MG63 (cell line): Measurements from ENCODE around the gene ADAMTS17. TPM values are rescaled to one million over a fixed set of nuclear protein-coding genes. Genes with fewer than 3 reads are reported as not detected.
"Not testable (repeated sequence)": the region's sequence is repeated elsewhere in the genome, so short reads cannot be mapped to it uniquely, and the experiment has no call there.

ENCODE experiments used
- DNase-seq: peaks from one replicate; pipeline ENCODE4 v3.0.0-alpha.2; 2020
- H3K27me3 ChIP-seq: fragments of 250-450 bp; sonication (Bioruptor Pico); 2 replicates; pipeline ENCODE4 v1.5.1; 2020; ENCODE audit warnings: mild to moderate bottlenecking, moderate library complexity
- H3K36me3 ChIP-seq: fragments of 250-450 bp; sonication (Bioruptor Pico); 2 replicates; pipeline ENCODE4 v1.5.1; 2020; ENCODE audit warnings: mild to moderate bottlenecking, moderate library complexity
- H3K4me3 ChIP-seq: fragments of 250-450 bp; sonication (Bioruptor Pico); 2 replicates; pipeline ENCODE4 v1.5.1; 2020; ENCODE audit warnings: mild to moderate bottlenecking, moderate library complexity
- H3K9me3 ChIP-seq: fragments of 250-450 bp; sonication (Bioruptor Pico); 2 replicates; pipeline ENCODE4 v1.5.1; 2020; ENCODE audit warnings: mild to moderate bottlenecking, moderate library complexity
- total RNA-seq: library from RNA; depleted of rRNA; stranded (reverse); fragments of >200 nt; shearing (Covaris generic); gene quantifications from 2 replicates; pipeline ENCODE4 v1.2.3, GENCODE V29; 2014; ENCODE audit warnings: low replicate concordance

Gene ADAMTS17
- total RNA-seq, 1 experiment from 2014 or later, result 3.8 TPM

- H3K27me3 ChIP-seq, result no peaks in the 10 kb centered on the region
- H3K36me3 ChIP-seq, result no peaks in the 10 kb centered on the region
- H3K9me3 ChIP-seq, result no peaks in the 10 kb centered on the region; the same call in 1 of the 2 replicates
- no peak overlapping the region for H3K4me3 ChIP-seq
- no peak for DNase-seq
Observed at GRCh38 chr15:100073982-100074381, 267.8 kb downstream of the ADAMTS17 start.

- H3K27me3 ChIP-seq, H3K4me3 ChIP-seq: not testable (repeated sequence)
Observed at GRCh38 chr15:100066521-100067280, 275.1 kb downstream of the ADAMTS17 start.

GRCh38 chr15:100061944-100062343, 279.8 kb downstream of the ADAMTS17 start:
- H3K36me3 ChIP-seq, result no peaks in the 10 kb centered on the region
- no peak for DNase-seq
- H3K27me3 ChIP-seq, result no peaks in the 10 kb centered on the region

More at GRCh38 chr15:100066521-100067280, 275.1 kb downstream of the ADAMTS17 start:
- H3K9me3 ChIP-seq, DNase-seq, H3K36me3 ChIP-seq: not testable (repeated sequence)

DNA sequence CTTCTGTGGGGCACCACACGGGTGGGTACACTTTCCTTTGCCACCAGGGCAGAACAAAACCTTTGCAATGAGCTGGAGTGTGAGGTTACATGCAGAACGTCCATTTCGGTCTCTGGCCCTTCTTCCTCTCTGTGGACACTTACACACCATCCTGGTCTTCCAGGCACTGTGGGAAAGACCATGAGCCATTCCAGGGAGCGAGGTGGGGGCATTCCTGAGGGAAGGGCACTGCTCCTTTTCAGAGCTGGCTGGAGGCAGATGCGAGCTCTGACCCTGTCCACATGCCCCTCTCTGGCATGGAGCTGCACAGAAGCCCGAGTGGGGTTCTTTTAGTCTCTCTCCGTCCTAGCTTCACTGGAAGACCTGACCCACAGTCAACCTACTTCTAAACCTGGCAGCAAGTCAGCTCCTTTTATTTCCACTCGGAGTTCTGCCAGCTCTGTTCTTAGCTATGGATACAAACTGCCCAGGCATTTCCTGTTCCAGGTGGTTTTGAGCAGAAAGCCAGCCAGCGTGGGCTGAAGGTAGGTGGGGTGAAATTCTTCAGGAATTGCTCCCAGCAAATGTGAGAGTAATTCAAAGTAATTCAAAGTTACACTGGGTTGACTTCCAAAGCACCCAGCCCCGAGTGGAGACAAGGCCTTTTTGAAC, 281.4 kb downstream of the ADAMTS17 start:
- Histone ChIP-seq H3K4me3 (no peak overlapping the region), H3K9me3 (no peaks in the 10 kb centered on the region; the same call in 1 of the 2 replicates), H3K36me3 (no peaks in the 10 kb centered on the region), H3K27me3 (no peaks in the 10 kb centered on the region)
- peak; percentile 68 for DNase-seq

More at GRCh38 chr15:100061944-100062343, 279.8 kb downstream of the ADAMTS17 start:
- Histone ChIP-seq H3K9me3 (no peaks in the 10 kb centered on the region; the same call in 1 of the 2 replicates), H3K4me3 (no peak overlapping the region)

DNA sequence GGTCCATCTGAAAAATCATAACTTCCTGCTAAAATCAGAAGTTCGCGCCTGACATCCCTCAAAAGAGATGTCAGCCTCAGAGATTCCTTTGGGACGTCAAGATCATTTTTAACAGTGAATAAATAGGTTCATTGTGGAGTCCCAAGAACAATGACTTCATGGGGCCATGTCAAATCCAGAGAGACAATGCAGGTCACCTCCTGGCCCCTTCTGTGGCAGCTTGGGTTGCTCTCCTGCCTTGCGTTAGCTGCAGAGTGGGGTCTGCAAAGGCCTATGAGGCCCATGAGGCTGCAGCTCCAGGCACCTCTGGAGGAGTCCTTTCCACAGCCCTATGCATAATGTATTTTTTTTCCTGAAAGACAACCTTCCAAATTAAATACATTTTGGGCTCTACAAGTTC, 282.3 kb downstream of the ADAMTS17 start:
- no peak for DNase-seq
- H3K9me3 ChIP-seq, result no peaks in the 10 kb centered on the region
- H3K27me3 ChIP-seq, result no peaks in the 10 kb centered on the region
- no peak overlapping the region for H3K4me3 ChIP-seq
- H3K36me3 ChIP-seq, result no peaks in the 10 kb centered on the region

GRCh38 chr15:100059094-100059493, 282.7 kb downstream of the ADAMTS17 start:
- Histone ChIP-seq H3K27me3 (no peaks in the 10 kb centered on the region), H3K36me3 (no peaks in the 10 kb centered on the region), H3K9me3 (no peaks in the 10 kb centered on the region), H3K4me3 (no peak overlapping the region)
- no peak for DNase-seq

DNA sequence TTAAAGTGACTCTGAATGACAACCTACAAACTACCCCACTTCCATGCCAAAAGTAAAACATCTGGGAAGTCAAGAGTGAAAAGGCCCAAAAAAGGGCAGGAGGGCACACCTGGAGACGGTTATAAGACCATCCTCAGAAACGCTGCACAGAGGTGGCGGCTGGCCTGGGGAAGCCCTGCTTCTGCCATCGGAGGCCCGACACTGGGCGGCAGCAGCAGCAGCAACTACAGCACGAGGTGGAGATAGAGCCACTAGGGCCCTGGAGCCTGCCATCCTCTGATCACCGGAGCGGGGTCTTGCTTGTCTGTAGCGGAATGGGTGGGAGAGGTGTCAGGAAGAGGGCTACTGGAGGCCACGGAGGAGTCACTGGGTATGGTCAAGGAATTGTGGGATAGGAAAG, 283.3 kb downstream of the ADAMTS17 start:
- Histone ChIP-seq H3K36me3 (no peaks in the 10 kb centered on the region), H3K27me3 (no peaks in the 10 kb centered on the region), H3K9me3 (no peaks in the 10 kb centered on the region), H3K4me3 (no peak overlapping the region)
- no peak for DNase-seq

DNA sequence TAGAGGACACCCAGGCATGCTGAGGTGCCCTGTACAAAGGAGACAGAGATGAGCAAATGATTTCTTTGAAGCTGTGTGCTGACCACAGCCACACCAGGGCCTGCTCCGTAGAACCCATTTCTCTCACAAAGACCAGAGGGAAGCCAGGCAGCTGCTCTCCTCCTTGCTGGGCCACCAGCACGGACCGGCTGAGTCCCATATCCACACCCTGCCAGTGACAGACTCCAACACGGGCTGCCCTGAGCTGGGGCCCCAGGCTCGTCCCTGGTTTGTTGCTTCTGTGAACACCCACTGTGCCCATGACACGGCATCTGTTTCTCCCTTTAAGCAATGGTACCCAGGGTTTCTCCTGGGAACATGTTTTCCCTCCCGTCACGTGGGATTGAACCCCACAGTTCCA, 284.5 kb downstream of the ADAMTS17 start:
- H3K4me3 ChIP-seq, result no peak overlapping the region
- no peaks in the 10 kb centered on the region for H3K27me3 ChIP-seq
- no peaks in the 10 kb centered on the region for H3K36me3 ChIP-seq
- DNase-seq, result no peak
- no peaks in the 10 kb centered on the region for H3K9me3 ChIP-seq

GRCh38 chr15:100056411-100057072, 285.2 kb downstream of the ADAMTS17 start:
- Histone ChIP-seq H3K9me3 (no peaks in the 10 kb centered on the region), H3K4me3 (no peak overlapping the region), H3K36me3 (no peaks in the 10 kb centered on the region), H3K27me3 (no peaks in the 10 kb centered on the region)
- no peak for DNase-seq

- DNase-seq, result no peak
- Histone ChIP-seq H3K36me3 (no peaks in the 10 kb centered on the region), H3K9me3 (no peaks in the 10 kb centered on the region), H3K27me3 (no peaks in the 10 kb centered on the region), H3K4me3 (no peak overlapping the region)
Observed at GRCh38 chr15:100055821-100056220, 286.0 kb downstream of the ADAMTS17 start.

GRCh38 chr15:100054539-100054938, 287.2 kb downstream of the ADAMTS17 start:
- Histone ChIP-seq H3K36me3 (no peaks in the 10 kb centered on the region), H3K9me3 (no peaks in the 10 kb centered on the region), H3K27me3 (no peaks in the 10 kb centered on the region), H3K4me3 (no peak overlapping the region)
- DNase-seq, result no peak

DNA sequence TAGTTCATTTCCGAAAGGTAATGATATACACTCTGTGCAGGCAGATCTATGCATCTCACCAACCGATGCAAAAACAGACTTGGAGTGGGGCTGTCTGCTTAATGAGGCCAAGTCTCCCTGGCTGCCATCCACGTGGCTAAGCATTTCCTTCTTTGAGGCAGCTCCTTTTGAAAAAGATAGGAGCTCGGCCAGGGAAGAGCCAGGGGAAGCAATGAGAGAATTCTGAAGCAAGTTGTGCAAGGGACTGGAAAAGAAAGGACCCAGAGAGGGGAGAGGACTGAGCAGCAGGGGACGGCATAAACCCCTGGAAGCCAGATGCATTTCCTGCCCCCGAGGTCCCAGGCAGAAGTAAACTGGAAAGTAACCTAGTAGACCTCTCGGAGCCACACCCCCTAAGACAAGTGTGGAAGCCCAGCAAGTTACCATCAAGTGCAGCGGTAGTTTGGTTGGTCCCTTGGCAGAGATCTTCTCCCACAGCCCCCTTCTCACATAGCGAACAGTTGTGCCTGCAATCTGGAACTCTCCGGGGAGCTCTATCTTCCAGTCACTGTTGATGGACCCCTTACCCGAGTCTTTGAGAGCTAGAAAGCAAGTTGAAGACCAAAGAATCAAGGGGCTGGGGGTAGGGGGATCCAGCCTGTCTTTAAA, 288.2 kb downstream of the ADAMTS17 start:
- Histone ChIP-seq H3K27me3 (no peaks in the 10 kb centered on the region), H3K36me3 (no peaks in the 10 kb centered on the region), H3K4me3 (no peak overlapping the region), H3K9me3 (no peaks in the 10 kb centered on the region)
- DNase-seq, result no peak

GRCh38 chr15:100052716-100053473, 288.9 kb downstream of the ADAMTS17 start:
- Histone ChIP-seq H3K36me3 (no peaks in the 10 kb centered on the region), H3K4me3 (no peak overlapping the region), H3K27me3 (no peaks in the 10 kb centered on the region), H3K9me3 (no peaks in the 10 kb centered on the region)
- no peak for DNase-seq

DNA sequence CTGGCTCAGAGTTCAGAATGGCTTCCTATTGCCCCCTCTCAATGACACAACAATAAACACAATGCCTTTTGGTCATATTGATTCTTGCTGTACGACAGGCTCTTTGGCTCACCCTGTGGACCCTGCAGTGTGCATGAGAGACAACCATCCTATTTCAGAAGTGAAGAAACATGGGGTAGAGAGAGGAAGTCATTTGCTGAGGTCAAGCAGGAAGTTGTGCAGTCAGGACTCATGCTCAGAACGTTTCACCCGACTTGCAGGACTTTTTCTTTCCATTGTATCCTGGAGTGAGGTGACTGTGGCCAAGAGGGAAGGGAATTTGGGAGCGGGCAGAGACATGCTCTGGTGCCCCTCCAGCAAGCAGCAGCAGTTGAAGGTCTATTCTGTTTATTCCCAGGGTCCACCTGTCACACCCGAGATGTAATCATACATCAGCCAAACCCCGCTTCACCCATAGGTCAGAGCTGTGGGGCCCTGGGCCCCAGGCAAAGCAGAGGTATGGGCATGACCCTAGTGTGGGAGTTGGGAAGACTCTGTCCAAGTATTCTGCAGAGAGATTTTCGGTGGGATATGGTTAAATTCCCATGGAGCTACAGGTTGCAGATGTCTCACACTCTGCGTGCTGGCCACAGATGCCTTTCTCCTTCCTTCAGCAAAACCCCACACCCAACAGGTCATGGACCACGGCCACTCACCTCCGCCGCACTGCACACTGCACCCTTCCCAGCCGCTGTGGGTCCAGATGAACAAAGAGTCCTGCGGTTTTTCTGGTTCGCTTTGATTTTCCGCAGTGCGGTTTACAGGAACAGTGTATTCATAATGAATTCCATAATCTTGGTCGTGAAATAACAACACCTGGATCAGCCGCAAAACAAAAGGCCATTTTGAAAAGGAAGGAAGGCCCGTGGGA, 290.6 kb downstream of the ADAMTS17 start:
- H3K27me3 ChIP-seq, result no peaks in the 10 kb centered on the region
- no peaks in the 10 kb centered on the region for H3K36me3 ChIP-seq
- DNase-seq, result no peak
- H3K9me3 ChIP-seq, result peaks cover 2% of the 10 kb centered on the region; the same call in 1 of the 2 replicates
- no peak overlapping the region for H3K4me3 ChIP-seq
